GM13976 (cell line): ENCODE data around the gene ROR2.

ENCODE experiments used
- DNase-seq: peaks from one replicate; pipeline ENCODE4 v3.0.0; 2012; ENCODE audit warnings: low spot score
- in situ Hi-C: fragments of 300-500 bp; cut with MboI; formaldehyde crosslinking; loops from one replicate; pipeline ENCODE4 v1.12.0; 2022; ENCODE audit warnings: low sequenced_read_pairs, mixed read lengths, inconsistent platforms; ENCODE audit not compliant: unreplicated experiment
- TF ChIP-seq, protein P1 (sequence below): IDR thresholded peaks from 2 replicates; pipeline ENCODE4 v1.5.1; 2012; ENCODE audit warnings: borderline replicate concordance, mild to moderate bottlenecking; ENCODE audit not compliant: insufficient read depth; ENCODE audit errors: extremely low read depth, missing control alignments, control extremely low read depth

ROR2 gene

DNA sequence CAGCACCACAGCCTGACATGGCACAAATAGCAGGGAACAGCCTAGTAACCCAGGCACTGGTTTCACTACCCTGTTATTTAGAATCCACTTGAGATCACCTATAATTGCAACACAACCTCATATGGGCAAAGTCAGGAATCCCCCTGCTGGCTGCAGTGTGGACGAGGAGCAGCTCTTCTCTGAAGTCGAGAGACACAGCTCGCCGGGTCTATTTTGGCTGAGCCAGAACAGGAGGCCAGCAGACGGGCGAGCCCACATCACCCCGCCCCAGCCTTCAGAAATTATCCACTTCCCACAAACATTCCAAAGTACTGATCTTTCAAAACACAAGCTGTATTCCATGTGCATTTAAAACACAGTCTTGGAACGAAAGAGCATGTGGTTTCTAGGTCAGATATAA, 179.0 kb downstream of the ROR2 start:
- in situ Hi-C loops, result no loop called here

DNA sequence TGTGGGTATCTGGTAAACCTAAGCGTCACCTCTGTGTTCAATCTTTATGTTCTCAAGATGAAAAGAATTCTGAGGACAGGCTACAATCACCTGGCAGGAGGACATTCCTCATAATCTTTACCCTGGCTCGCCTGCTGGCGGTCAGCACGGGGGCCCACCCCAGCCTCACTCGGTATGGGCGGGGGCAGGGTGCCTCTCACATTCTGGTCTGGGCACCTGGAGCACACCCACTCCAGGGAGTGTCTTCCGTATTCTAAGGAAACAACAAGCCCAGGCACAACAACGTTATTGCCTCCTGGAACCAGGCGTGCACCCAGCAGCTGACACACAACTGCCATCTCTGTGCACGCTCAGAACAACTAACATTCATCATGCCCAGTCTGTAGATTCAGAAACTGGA, 179.8 kb downstream of the ROR2 start:
- no peak for DNase-seq
- TF ChIP-seq, protein P1, sequence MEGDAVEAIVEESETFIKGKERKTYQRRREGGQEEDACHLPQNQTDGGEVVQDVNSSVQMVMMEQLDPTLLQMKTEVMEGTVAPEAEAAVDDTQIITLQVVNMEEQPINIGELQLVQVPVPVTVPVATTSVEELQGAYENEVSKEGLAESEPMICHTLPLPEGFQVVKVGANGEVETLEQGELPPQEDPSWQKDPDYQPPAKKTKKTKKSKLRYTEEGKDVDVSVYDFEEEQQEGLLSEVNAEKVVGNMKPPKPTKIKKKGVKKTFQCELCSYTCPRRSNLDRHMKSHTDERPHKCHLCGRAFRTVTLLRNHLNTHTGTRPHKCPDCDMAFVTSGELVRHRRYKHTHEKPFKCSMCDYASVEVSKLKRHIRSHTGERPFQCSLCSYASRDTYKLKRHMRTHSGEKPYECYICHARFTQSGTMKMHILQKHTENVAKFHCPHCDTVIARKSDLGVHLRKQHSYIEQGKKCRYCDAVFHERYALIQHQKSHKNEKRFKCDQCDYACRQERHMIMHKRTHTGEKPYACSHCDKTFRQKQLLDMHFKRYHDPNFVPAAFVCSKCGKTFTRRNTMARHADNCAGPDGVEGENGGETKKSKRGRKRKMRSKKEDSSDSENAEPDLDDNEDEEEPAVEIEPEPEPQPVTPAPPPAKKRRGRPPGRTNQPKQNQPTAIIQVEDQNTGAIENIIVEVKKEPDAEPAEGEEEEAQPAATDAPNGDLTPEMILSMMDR, result no peak
- in situ Hi-C loops, result no loop called here

More for the DNA sequence above, 179.0 kb downstream of the ROR2 start:
- DNase-seq, result no peak
- TF ChIP-seq, protein P1, result no peak

DNA sequence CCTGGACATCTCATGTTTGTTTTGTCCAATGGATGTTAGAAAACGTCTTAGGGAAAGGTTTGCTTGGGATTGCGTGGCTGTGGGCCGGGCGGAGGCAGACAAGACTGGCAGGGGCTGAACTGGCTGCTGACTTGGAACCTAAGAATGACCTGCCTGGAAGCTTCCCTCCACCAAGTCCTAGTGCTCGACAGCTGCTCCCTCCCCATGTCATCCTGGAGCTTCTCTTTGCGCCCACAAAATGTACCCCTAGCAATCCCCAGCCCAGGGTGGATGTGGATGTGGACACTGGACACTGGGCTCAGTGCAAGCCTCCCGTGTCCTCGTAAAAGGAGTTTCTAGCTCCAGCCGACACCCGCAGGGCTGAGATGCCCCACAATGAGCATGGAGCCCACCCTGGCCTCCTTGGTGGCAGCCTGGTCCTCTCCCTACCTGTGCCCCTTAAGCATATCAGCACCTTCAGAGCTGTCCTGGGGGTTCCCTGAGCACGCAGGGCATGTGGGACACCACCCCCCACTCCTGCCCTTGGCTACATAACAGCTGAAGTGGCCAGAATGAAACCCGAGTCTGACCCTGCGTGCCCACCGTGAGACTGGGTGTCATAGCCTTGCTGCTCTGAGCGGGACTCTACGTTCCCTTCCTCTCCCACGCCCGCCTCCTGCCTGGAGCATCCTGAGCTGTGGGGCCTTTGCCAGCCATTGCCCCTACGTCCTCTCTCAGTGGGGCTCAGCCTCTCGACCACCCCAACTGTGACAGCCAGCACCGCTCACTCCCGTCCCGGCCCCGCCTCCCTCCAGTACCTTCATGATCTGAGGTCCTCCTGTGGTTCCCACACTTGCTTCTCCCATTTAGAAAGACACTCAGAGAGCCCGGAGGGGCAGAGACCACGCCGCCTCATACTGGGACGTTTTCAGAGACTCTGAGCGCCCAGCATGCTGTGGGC, 180.8 kb downstream of the ROR2 start:
- in situ Hi-C loops, result no loop called here
- TF ChIP-seq, protein P1, result no peak
- DNase-seq, result no peak

DNA sequence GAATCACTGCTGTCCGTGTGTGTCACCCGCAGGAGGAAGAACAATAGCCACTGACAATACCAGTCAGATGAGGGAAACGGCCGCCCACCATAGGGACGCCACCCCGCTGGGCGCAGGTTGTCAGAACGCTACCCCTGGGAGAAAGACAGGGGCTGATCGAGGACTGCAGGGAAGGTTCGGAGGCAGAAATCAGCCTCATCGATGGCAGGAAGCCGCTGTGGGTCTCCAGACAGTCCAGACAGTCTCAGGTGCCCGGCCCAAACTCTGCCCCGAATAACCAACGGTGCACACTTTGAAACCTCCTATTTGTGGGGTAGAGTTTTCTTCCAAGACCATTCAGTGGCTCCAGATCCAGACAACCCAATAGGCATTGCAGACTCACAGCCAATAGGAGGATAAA, 181.5 kb downstream of the ROR2 start:
- TF ChIP-seq, protein P1, result no peak
- in situ Hi-C loops, result no loop called here
- DNase-seq, result no peak

DNA sequence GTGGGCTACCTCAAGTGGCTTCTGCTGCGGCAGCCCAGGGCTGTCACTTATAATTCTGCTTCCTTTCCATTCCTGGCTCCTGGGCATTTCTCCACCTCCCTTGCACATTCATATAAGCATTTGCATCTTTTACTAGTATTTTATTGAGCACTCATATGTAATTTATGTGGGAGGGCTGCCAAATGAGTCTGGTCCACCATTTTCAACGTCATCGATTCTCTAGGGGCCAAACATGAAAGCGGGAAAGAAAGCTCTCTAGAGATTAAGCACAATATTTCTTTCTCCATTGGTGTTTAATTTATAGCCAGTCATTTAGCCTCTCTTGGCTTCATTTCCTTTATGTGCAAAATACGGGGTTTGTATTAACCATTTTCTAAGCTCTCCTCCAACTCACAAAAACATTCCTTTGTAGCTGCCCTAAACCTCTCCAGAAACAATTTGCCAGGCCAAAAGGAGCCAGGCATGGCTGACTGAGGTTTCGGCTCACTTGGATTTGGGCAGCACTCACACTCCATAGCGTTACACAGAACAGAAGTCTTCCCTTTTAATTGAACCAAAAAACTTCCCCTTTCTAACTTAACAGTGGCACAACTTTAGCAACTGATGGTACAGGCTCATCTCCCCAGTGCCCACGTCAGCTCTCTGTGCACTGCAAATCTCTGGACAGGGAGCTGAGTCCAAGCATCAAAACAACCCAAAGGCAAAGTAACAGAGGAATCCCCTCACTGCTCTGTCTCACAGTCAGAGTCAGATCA, 183.5 kb downstream of the ROR2 start:
- in situ Hi-C loops, result no loop called here
- TF ChIP-seq, protein P1, result no peak
- DNase-seq, result no peak

DNA sequence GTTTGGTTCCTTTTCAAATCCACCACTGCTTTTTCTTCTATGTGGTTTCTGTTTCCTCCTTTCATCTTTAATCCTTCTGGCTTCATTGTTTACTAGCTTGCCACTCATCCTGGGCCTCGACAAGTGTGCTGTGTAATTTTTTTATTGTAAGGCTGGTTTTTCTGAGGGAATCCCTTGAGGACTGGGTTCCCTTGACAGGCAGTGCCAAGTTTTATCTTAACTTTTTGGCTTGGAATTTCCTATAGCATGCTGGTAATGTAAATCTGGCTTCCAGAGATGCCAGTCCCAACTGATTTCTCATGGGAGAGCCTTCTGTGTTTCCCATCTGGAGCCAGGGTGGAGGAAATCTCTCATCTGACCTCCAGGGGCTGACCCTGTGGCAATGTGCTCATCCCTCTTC, 184.7 kb downstream of the ROR2 start:
- DNase-seq, result no peak
- in situ Hi-C loops, result no loop called here
- TF ChIP-seq, protein P1, result no peak
